ENCODE results near the gene C15orf39.

C15orf39 gene

DNA sequence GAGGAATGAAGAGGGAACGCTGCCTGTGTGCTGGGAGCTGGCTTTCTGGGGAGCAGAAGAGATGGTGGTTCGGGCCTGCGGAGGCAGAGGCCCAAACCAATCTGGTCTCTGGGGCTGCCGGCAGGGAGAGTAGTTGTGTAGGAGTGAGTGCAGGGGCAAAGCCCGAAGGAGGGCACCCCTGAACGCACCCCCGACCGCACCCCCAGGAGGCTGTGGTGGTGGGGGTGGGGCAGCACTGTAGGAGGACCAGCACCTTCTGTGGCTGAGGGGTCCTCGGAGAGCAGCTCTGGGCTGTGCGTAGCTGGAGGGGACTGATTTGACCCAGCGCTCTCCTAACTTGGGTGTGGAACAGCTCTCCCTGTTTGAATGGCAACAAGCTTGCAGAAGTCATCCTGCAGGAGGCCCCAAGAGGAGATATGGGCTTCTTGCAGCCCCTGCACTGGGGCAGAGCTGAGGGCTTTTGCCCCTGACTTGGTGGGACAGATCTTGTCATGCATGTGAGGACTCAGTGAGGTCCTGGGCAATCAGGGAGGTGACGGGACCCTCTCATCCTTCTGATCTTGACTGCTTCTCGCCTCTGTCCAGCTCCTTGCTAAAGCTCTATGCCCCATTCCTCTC is 26.1 kb downstream of the C15orf39 start:
- in situ Hi-C loops (cut with MboI; ENCODE audit: low sequenced_read_pairs), result loop anchor here (25.0 kb wide), 1 partner anchor 110 kb away; the partner anchor contains the start of genes COMMD4 and NEIL1

GRCh38 chr15:75228787-75229186 is 27.1 kb downstream of the C15orf39 start:
- in situ Hi-C loops (cut with MboI; ENCODE audit: low sequenced_read_pairs), result loop anchor here (25.0 kb wide), 1 partner anchor 109 kb away; the partner anchor contains the start of genes COMMD4 and NEIL1

DNA sequence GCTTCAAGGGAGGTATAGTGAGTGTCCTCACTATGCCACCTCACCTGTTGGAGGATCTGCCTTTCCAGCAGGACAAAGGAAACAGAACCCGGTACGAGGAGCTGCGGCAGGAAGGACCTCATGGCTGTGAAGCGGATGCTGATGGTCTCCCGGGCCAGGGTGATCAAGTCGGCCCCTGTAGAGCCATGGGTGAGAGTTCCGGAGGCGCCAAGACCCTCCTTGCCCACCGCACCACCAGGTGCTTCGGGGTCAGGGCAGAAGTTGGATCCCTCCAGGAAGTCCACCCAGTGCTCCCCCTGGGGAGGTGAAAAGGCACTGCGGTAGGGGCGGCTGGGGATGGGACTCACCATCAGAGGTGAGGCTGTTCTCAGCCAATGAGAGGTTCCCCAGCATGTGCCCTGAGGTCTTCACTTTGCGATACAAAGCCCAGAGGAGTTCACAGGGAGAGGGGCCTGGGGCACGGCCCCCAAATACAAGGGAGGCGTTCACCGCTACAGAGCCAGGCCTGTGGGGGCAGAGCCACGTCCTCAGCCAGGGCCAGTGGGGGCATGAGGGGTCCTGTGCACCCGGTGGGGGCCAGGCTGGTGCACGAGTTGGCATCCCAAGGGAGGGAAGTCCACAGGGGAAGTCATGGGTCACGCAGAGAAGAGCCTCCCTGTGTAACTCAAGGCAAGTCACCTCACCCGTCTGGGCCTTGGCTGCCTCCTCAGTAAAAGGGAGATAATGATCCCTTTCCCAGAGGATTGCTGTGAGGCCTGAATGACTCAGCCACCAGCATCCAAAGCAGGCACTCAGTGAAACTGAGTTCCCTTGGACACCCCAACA is 27.7 kb downstream of the C15orf39 start:
- in situ Hi-C loops (cut with MboI; ENCODE audit: low sequenced_read_pairs), result loop anchor here (25.0 kb wide), 1 partner anchor 108 kb away; the partner anchor contains the start of genes COMMD4 and NEIL1

DNA sequence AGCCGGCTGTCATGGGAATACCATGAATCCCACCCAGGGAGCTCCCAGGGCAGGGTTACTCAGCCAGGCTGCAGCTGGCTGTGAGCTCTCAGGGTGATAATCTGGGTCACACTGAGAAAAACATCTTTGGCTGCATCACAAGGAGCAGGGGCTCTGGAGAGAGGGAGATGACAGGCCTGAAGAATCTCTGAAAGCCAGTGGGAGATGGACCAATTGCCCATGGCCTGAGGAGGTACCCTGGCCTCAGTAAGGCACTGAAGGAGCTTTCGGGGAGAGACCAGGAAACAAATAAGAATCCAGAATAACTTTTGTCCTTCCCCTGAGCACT is 28.3 kb downstream of the C15orf39 start:
- in situ Hi-C loops (cut with MboI; ENCODE audit: low sequenced_read_pairs), result loop anchor here (25.0 kb wide), 1 partner anchor 107 kb away; the partner anchor contains the start of genes COMMD4 and NEIL1

DNA sequence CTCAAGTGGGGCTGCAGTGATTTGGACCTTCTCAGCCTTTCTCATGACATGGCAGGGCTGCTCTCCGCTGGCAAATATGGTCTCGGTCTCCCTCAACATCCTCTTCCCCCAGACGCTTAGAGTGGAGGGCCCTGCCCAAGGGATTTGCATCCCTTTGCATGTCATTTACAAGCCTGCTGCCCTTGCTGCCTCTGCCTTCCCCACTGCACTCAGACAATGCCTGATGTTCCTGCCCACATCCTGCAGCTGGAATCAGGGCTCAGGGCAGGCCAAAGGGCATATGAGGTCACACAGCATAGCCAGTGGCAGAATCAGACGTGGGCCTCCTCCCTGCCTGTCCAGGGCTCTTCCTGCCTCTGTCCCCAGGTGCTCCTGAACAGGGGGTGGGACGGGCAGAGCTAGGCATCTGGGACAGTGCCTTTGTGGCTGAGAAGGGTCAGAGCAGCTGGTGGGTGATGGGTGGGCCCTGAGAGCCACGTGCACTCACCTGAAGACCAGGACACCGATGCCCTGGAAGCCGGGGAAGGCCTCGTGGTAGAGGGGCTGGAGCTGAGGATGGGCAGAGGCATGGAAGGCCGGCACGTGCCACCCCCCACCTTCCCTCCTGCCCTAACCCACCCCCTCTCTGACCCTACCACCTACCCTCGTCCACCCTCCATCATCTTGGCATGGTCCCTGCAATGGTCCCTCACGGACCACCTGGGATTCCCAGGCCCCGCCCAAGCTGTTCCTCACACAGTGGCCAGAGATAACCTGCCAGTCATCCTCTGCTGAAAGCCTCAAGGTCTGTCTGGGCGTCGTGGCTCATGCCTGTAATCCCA is 29.1 kb downstream of the C15orf39 start:
- in situ Hi-C loops (cut with MboI; ENCODE audit: low sequenced_read_pairs), result loop anchor here (25.0 kb wide), 1 partner anchor 107 kb away; the partner anchor contains the start of genes COMMD4 and NEIL1

DNA sequence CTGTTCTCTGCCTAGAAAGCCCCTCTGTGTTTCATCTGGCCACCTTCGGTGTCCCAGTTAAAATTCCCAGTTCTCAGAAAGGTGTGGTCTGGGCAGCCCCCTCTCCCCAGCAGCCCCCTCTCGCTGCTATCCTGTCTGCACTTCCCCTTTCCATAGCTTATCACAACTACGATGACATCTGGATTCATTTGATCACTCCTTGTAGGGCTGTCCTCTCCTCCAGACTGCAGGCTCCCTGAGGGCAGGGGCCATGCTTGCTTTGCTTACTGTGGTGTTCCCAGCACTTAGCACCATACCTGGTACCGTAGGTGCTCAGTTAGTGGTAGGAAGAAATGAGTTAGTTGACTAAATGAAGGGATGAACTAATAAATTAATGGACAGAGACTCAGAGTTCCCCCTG is 30.2 kb downstream of the C15orf39 start:
- in situ Hi-C loops (cut with MboI; ENCODE audit: low sequenced_read_pairs), result loop anchor here (25.0 kb wide), 1 partner anchor 105 kb away; the partner anchor contains the start of genes COMMD4 and NEIL1

DNA sequence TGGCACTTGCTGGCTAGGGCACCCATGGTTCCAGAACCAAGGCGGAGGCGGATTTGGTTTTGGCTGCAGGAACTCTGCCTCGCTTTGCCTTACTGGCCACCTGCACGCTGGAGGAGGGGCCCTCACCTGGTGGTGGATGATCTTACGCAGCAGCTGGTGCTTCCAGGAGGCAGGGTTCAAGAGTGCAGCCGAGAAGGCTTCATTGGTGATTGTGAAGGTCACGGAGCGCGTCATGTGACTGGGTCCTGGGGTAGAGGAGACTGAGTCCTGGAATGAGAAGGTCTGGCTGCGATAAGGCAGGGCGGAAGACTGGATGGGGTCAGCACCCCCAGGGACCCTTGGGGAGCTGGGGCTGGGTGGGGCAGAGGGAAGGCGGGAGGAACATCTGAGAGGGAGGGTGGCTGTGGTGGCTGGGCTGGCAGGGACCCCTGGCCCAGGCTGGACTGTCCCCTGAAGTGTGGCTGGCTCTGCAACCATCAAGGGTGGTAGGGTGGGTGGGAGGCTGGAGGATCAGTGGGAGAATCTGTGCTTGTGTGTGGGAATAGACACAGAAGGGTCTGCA is 30.7 kb downstream of the C15orf39 start:
- in situ Hi-C loops (cut with MboI; ENCODE audit: low sequenced_read_pairs), result loop anchor here (25.0 kb wide), 1 partner anchor 105 kb away; the partner anchor contains the start of genes COMMD4 and NEIL1

DNA sequence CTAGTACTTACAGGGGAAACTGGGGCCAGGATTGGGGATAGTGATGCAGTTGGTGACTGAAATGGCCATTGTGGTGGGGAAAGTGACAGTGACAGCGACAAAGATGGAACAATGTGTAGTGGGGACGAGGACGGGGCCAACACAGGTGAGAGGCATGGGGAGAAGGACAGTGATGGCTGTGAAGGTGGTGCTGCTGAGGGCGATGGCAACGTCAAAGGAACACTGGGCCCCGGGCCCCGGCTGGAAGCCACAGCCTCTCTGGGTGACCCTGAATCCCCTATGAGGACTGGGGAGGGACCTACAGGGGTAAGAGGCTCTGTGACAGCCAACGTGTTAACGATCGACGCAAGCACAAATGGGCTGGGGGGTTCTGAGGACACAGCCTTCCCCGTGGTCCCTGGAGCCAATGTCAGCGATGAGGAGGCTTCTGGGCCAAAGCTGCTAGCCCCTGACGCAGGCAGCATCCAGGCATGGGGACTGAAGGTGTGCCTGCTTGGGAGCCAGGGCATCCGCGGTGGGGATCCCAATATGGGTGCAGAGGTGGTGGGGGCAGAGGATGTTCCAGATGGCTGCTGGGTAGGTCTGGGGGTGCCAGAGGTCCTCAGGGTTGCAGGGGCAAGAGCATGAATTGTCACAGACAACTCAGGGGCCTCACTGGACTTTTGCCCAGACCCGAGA is 31.3 kb downstream of the C15orf39 start:
- in situ Hi-C loops (cut with MboI; ENCODE audit: low sequenced_read_pairs), result loop anchor here (25.0 kb wide), 1 partner anchor 104 kb away; the partner anchor contains the start of genes COMMD4 and NEIL1

GRCh38 chr15:75233504-75234190 is 32.0 kb downstream of the C15orf39 start:
- in situ Hi-C loops (cut with MboI; ENCODE audit: low sequenced_read_pairs), result loop anchor here (25.0 kb wide), 1 partner anchor 104 kb away; the partner anchor contains the start of genes COMMD4 and NEIL1

DNA sequence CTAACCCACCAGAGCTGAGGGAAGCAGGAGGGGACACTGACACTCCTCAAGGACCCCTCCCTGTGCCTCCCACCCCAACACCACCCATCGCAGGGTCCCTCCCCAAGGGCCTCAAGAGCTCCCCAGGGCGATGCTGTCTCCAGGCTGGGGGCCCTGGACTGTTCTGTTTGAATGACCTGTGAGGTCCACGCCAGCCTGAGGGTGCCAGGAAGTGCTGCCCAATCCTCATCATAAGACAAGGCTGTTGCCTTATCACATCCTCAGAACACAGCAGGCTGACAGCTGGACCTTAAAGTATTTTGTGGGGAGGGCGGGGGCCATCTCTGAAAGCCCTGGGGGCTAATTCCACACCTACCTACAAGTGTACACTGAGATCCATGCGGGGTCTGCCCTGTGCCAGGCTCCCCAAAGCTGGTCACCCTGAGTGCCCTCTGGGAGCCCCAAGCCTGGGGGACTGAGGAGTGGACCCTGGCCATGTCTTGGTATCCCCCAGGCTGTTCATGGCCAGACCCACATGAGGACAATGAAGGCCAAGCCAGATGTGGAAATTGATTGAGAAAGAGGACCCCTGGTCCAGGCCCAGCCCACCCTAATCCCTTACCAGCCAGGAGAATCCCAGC is 32.6 kb downstream of the C15orf39 start:
- in situ Hi-C loops (cut with MboI; ENCODE audit: low sequenced_read_pairs), result loop anchor here (25.0 kb wide), 1 partner anchor 103 kb away; the partner anchor contains the start of genes COMMD4 and NEIL1

DNA sequence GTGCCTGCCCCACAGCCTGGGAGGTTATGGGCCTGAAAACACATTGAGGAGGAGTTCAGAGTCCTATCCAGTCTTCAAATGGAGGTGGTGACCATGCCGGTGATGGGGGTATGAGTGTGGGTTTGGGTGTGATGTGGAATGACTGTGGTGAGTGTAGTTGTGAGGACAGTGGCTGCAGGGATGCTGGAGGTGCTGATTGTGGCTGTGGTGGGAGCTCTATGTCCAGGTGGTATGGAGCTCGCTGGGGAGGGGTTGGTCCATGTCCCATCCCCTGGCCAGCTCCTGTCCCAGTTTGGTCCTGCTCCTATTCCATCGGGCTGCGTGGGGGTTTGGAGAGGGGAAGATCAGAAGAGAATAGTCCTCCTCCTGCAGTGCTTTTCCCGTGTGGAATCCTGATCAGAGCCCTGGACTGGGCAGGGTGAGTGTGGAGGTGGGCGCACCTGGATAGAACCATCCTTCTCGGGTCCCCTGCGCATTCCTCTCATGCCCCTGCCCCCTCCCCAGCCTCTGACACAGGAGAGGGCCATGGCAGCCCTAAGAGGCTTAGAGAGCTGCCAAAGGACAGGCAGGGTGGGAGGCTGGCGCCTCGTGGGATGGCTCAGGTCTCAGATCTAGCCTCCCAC is 33.5 kb downstream of the C15orf39 start:
- in situ Hi-C loops (cut with MboI; ENCODE audit: low sequenced_read_pairs), result loop anchor here (25.0 kb wide), 1 partner anchor 102 kb away; the partner anchor contains the start of genes COMMD4 and NEIL1

GRCh38 chr15:75235760-75236729 is 34.4 kb downstream of the C15orf39 start:
- in situ Hi-C loops (cut with MboI; ENCODE audit: low sequenced_read_pairs), result loop anchor here (25.0 kb wide), 1 partner anchor 101 kb away; the partner anchor contains the start of genes COMMD4 and NEIL1

- in situ Hi-C loops (cut with MboI; ENCODE audit: low sequenced_read_pairs), result loop anchor here (25.0 kb wide), 1 partner anchor 100 kb away; the partner anchor contains the start of genes COMMD4 and NEIL1
Observed at GRCh38 chr15:75237316-75237982, 35.8 kb downstream of the C15orf39 start.

DNA sequence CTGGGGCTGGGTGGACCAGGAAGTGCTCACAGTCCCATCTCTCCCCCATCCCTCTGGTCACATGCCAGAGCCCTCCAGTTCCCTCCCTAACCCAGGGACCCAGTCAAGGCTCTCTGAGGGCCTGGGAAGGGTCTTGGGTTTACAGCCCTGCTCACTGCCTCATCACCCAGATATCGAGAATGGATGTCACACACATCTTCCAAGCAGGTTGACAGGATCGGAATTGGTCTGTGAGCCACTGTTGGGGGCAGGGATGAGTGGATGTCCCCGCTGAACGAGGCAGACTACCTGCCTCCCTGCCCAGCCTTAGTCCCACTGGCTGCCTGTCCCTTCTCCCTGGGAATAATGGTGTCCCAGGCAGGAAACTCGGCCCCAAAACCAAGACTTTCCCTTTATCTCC is 36.5 kb downstream of the C15orf39 start:
- in situ Hi-C loops (cut with MboI; ENCODE audit: low sequenced_read_pairs), result loop anchor here (25.0 kb wide), 1 partner anchor 99 kb away; the partner anchor contains the start of genes COMMD4 and NEIL1

DNA sequence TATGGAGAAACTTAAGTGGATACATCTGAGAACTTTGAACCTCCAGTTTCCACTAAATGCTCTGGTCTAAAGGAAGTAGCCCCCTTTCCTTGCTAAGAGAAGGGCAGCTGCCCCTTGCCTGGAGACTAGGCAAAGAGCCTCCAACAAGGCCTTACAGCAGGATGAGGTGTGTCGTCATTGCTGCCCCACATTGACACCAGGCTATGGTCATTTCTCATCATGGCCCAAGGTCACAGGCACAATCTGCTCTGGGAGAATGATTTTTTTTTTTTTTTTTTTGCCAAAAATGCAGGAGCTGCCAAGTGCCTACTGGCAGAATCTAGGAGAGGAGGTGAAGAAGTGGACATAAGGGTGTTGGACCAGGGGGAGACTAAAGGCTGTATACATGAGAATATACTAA is 44.1 kb downstream of the C15orf39 start:
- in situ Hi-C loops (cut with MboI; ENCODE audit: low sequenced_read_pairs), result loop anchor here (25.0 kb wide), 1 partner anchor 92 kb away; the partner anchor contains the start of genes COMMD4 and NEIL1

DNA sequence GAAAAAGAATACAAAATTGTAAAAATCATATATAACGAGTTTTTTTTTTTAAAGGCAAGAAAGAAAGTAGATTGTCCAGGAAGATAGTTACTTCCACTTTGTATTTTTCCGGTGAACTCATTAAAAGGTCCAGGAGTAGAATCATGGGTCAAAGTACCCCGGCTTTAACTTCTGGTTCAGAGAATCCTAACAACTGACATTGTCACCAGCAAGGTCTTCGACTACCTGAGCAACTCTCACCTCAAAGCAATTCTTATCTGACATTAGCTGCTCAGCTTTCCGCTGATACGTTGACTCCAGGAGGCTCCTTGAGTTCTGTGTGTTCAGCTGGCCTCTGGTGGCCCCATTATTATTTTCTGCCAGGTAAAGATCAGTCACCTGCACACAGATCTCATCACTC is 47.3 kb downstream of the C15orf39 start:
- in situ Hi-C loops (cut with MboI; ENCODE audit: low sequenced_read_pairs), result loop anchor here (25.0 kb wide), 1 partner anchor 88 kb away; the partner anchor contains the start of genes COMMD4 and NEIL1
